ENCODE results near the gene SOX6.

The SOX6 gene

DNA sequence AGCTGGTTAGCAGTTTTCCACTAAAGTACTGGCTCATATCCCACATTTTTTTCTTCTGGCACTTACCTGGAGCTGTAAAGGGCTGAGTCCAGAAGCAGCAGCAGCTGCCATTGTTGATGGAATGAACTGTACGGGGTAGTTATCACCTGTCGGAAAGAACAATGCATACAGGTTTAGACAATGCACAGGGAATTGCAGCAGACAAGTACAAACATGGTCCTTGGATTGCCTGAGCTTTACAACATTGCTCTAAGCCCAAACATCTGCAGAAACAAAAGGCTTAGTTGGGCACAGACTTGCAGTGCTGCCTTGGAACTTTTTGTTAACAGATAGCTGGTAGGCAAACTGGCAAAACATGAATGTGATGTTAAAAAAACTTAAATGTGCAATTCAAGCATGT, 258.8 kb downstream of the SOX6 start:
- Histone ChIP-seq H3K4me3 (ENCODE audit: low read length) (no peak overlapping the region), H2AFZ (ENCODE audit: low read length) (no peak overlapping the region), H3K36me3 (replicated peaks; ENCODE audit: insufficient read depth, low read length) (no peaks in the 10 kb centered on the region), H3K9me3 (replicated peaks; ENCODE audit: insufficient read depth, low read length) (no peaks in the 10 kb centered on the region), H3K4me2 (ENCODE audit: low read depth, low read length) (no peak overlapping the region), H3K79me2 (ENCODE audit: low read length) (no peaks in the 10 kb centered on the region), H3K4me1 (ENCODE audit: low read length) (no peaks in the 10 kb centered on the region), H3F3A (ENCODE audit: insufficient read depth, low read length) (no peaks in the 10 kb centered on the region), H3K27me3 (replicated peaks; ENCODE audit: insufficient read depth, low read length) (no peaks in the 10 kb centered on the region), H3K27ac (ENCODE audit: low read length) (no peak overlapping the region), H3K9me2 (replicated peaks; ENCODE audit: insufficient read depth, low read length) (no peaks in the 10 kb centered on the region), H4K20me1 (ENCODE audit: insufficient read depth, low read length) (no peaks in the 10 kb centered on the region), H3K9ac (ENCODE audit: low read length) (no peak overlapping the region)
- no peak for DNase-seq
- TF ChIP-seq EZH2 (optimal IDR thresholded peaks at IDR 0.05; ENCODE audit: low read depth, low read length), result no peak
- TF ChIP-seq, protein P1, sequence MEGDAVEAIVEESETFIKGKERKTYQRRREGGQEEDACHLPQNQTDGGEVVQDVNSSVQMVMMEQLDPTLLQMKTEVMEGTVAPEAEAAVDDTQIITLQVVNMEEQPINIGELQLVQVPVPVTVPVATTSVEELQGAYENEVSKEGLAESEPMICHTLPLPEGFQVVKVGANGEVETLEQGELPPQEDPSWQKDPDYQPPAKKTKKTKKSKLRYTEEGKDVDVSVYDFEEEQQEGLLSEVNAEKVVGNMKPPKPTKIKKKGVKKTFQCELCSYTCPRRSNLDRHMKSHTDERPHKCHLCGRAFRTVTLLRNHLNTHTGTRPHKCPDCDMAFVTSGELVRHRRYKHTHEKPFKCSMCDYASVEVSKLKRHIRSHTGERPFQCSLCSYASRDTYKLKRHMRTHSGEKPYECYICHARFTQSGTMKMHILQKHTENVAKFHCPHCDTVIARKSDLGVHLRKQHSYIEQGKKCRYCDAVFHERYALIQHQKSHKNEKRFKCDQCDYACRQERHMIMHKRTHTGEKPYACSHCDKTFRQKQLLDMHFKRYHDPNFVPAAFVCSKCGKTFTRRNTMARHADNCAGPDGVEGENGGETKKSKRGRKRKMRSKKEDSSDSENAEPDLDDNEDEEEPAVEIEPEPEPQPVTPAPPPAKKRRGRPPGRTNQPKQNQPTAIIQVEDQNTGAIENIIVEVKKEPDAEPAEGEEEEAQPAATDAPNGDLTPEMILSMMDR (IDR thresholded peaks at IDR 0.05; ENCODE audit: low read length), result no peak
- TF ChIP-seq EZH2phosphoT487 (IDR thresholded peaks at IDR 0.05; ENCODE audit: low read length), result no peak

DNA sequence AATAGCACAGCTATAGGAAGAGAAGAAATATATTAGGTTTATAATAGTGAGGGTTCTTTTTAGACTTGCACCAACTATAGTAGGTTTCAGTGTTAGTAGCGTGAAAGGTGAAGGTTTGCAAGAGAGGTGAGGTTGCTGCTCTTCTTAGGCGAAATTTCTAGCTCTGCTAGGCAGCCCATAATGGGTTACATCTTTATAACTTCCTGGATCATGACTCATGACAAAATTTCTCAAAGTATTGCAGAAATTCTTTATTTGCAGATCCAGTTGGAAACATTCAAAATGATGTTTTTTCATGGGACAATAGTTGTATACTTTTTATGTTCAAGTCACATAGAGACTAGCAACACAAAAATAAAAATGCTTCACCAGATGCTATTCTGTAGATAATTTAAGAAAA, 260.0 kb downstream of the SOX6 start:
- no peaks in the 10 kb centered on the region for H3F3A ChIP-seq (ENCODE audit: insufficient read depth, low read length)
- H3K79me2 ChIP-seq (ENCODE audit: low read length), result no peaks in the 10 kb centered on the region
- no peaks in the 10 kb centered on the region for H3K4me1 ChIP-seq (ENCODE audit: low read length)
- no peaks in the 10 kb centered on the region for H3K27me3 ChIP-seq (replicated peaks; ENCODE audit: insufficient read depth, low read length)
- no peaks in the 10 kb centered on the region for H3K9me3 ChIP-seq (replicated peaks; ENCODE audit: insufficient read depth, low read length)
- no peak overlapping the region for H3K4me3 ChIP-seq (ENCODE audit: low read length)
- no peak overlapping the region for H3K9ac ChIP-seq (ENCODE audit: low read length)
- no peaks in the 10 kb centered on the region for H4K20me1 ChIP-seq (ENCODE audit: insufficient read depth, low read length)
- no peaks in the 10 kb centered on the region for H3K9me2 ChIP-seq (replicated peaks; ENCODE audit: insufficient read depth, low read length)
- H2AFZ ChIP-seq (ENCODE audit: low read length), result no peak overlapping the region
- H3K27ac ChIP-seq (ENCODE audit: low read length), result no peak overlapping the region
- H3K4me2 ChIP-seq (ENCODE audit: low read depth, low read length), result no peak overlapping the region
- TF ChIP-seq, protein P1 (IDR thresholded peaks at IDR 0.05; ENCODE audit: low read length), result no peak
- TF ChIP-seq EZH2phosphoT487 (IDR thresholded peaks at IDR 0.05; ENCODE audit: low read length), result no peak
- no peak for TF ChIP-seq EZH2 (optimal IDR thresholded peaks at IDR 0.05; ENCODE audit: low read depth, low read length)
- no peaks in the 10 kb centered on the region for H3K36me3 ChIP-seq (replicated peaks; ENCODE audit: insufficient read depth, low read length)
- DNase-seq, result no peak

DNA sequence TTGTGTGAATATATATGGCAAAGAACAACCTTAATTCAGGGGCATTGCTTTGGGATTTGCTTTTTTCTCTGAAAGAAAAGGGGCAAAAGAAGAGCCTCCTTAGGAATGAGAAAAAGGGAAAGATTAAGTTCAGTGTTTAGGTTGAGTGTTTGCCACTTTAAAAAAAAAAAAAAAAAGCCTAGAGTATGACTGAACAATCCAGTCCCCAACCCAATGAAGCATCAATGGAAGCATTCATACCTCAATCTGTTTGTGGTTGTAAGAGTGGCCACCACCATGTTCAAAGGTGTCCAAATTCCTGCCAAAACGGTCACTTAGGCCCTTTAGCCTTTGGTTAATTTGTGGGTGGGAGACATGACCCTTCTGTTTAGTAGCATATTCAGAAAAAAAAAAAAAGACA, 260.6 kb downstream of the SOX6 start:
- Histone ChIP-seq H2AFZ (ENCODE audit: low read length) (no peak overlapping the region), H3K79me2 (ENCODE audit: low read length) (no peaks in the 10 kb centered on the region), H4K20me1 (ENCODE audit: insufficient read depth, low read length) (no peaks in the 10 kb centered on the region), H3K27me3 (replicated peaks; ENCODE audit: insufficient read depth, low read length) (no peaks in the 10 kb centered on the region), H3K4me3 (ENCODE audit: low read length) (no peak overlapping the region), H3F3A (ENCODE audit: insufficient read depth, low read length) (no peaks in the 10 kb centered on the region), H3K9ac (ENCODE audit: low read length) (no peak overlapping the region), H3K4me1 (ENCODE audit: low read length) (no peaks in the 10 kb centered on the region), H3K36me3 (replicated peaks; ENCODE audit: insufficient read depth, low read length) (no peaks in the 10 kb centered on the region), H3K27ac (ENCODE audit: low read length) (no peak overlapping the region), H3K9me2 (replicated peaks; ENCODE audit: insufficient read depth, low read length) (no peaks in the 10 kb centered on the region), H3K4me2 (ENCODE audit: low read depth, low read length) (no peak overlapping the region), H3K9me3 (replicated peaks; ENCODE audit: insufficient read depth, low read length) (no peaks in the 10 kb centered on the region)
- TF ChIP-seq EZH2phosphoT487 (IDR thresholded peaks at IDR 0.05; ENCODE audit: low read length) (no peak), EZH2 (optimal IDR thresholded peaks at IDR 0.05; ENCODE audit: low read depth, low read length) (no peak)
- TF ChIP-seq, protein P1 (IDR thresholded peaks at IDR 0.05; ENCODE audit: low read length), result no peak
- DNase-seq, result no peak

Measured in MM.1S (cell line).